T-helper 17 cell (primary cell): ENCODE data around the gene ADD3. TPM values are rescaled to one million over a fixed set of nuclear protein-coding genes. Genes with fewer than 3 reads are reported as not detected.

Source experiments
- ATAC-seq: fragments of 150-1000 bp; cut with Tn5 transposase; 2 replicates; pipeline ENCODE4 v1.10.0; 2021; ENCODE audit warnings: mild to moderate bottlenecking, moderate library complexity
- DNase-seq, 3 donors: peaks; one replicate each; pipeline versions ENCODE4 v3.0.0 to v3.0.0-alpha.2; 2020 to 2021
- H3K9me3 ChIP-seq: one replicate; pipeline ENCODE4 v1.7.0; 2013; ENCODE audit warnings: low read length, mild to moderate bottlenecking; ENCODE audit not compliant: control insufficient read depth, poor library complexity, severe bottlenecking
- H3K27ac Mint-ChIP-seq: one replicate; pipeline ENCODE4 v1.8.0; 2022; ENCODE audit warnings: mild to moderate bottlenecking, moderate library complexity, mixed read lengths
- H3K27me3 Mint-ChIP-seq: one replicate; pipeline ENCODE4 v1.8.0; 2022; ENCODE audit warnings: mixed read lengths
- H3K36me3 Mint-ChIP-seq: one replicate; pipeline ENCODE4 v1.8.0; 2022; ENCODE audit warnings: low read depth, mixed read lengths
- H3K4me1 Mint-ChIP-seq: one replicate; pipeline ENCODE4 v1.8.0; 2022; ENCODE audit warnings: mild to moderate bottlenecking, mixed read lengths
- H3K4me3 Mint-ChIP-seq: one replicate; pipeline ENCODE4 v1.8.0; 2022; ENCODE audit warnings: mild to moderate bottlenecking, moderate library complexity, mixed read lengths
- total RNA-seq, 4 donors: library from RNA in 2 of 4; stranded (reverse) in 2 of 4; gene quantifications; one replicate each; pipeline ENCODE4 v1.2.3 and lab custom pipeline; 2022 to 2026

ADD3 gene
- total RNA-seq (100 to 1,000 TPM; 343 to 351 TPM), total RNA-seq (lab: John Stamatoyannopoulos, UW) (430 to 518 reads per million in 2 donors)

- no peak within 1 kb of the TSS for H3K4me3 Mint-ChIP-seq
- ATAC-seq: peak; percentile 76
- no peaks in the 10 kb centered on the region for H3K27me3 Mint-ChIP-seq
- H3K27ac Mint-ChIP-seq: no peak within 1 kb of the TSS
- peaks cover 35% of the 10 kb centered on the region for H3K4me1 Mint-ChIP-seq
- peaks cover 3% of the 10 kb centered on the region for H3K36me3 Mint-ChIP-seq
- DNase-seq: peak; percentile 79 to 98 (median 96)
- H3K9me3 ChIP-seq: no peaks in the 10 kb centered on the region
These were observed at the start of gene ADD3 for GRCh38 chr10:110007701-110008517. Gene ADD3 (plus strand): TSS chr10:110007984. CDS start chr10:110100654, 92,670 bp downstream.

- Mint-ChIP-seq H3K27me3 (no peaks in the 10 kb centered on the region), H3K27ac (no peak overlapping the region), H3K4me3 (no peak overlapping the region), H3K4me1 (peaks cover 4% of the 10 kb centered on the region), H3K36me3 (no peaks in the 10 kb centered on the region)
- no peak for ATAC-seq
- no peaks in the 10 kb centered on the region for H3K9me3 ChIP-seq
- no peak for DNase-seq
These were observed 49.7 kb upstream of the ADD3 start for GRCh38 chr10:109958059-109958458.

GRCh38 chr10:109959259-109960145 lies 48.3 kb upstream of the ADD3 start:
- H3K36me3 Mint-ChIP-seq: no peaks in the 10 kb centered on the region
- DNase-seq (no peak), ATAC-seq (no peak)
- H3K4me1 Mint-ChIP-seq: peaks cover 3% of the 10 kb centered on the region
- no peak overlapping the region for H3K27ac Mint-ChIP-seq
- no peak overlapping the region for H3K4me3 Mint-ChIP-seq
- H3K27me3 Mint-ChIP-seq: peaks cover 5% of the 10 kb centered on the region
- H3K9me3 ChIP-seq: no peaks in the 10 kb centered on the region

GRCh38 chr10:109960682-109961081 lies 47.1 kb upstream of the ADD3 start:
- Mint-ChIP-seq H3K4me1 (peaks cover 3% of the 10 kb centered on the region), H3K36me3 (no peaks in the 10 kb centered on the region), H3K4me3 (no peak overlapping the region), H3K27ac (peak overlapping the region; percentile 27), H3K27me3 (peaks cover 5% of the 10 kb centered on the region)
- ATAC-seq: no peak
- no peak for DNase-seq
- H3K9me3 ChIP-seq: no peaks in the 10 kb centered on the region

GRCh38 chr10:109961174-109962001 lies 46.4 kb upstream of the ADD3 start:
- H3K27me3 Mint-ChIP-seq: peaks cover 5% of the 10 kb centered on the region
- no peak for ATAC-seq
- H3K4me3 Mint-ChIP-seq: no peak overlapping the region
- no peak for DNase-seq
- no peak overlapping the region for H3K27ac Mint-ChIP-seq
- H3K4me1 Mint-ChIP-seq: peaks cover 3% of the 10 kb centered on the region
- no peaks in the 10 kb centered on the region for H3K36me3 Mint-ChIP-seq
- no peaks in the 10 kb centered on the region for H3K9me3 ChIP-seq

- H3K27me3 Mint-ChIP-seq: peaks cover 5% of the 10 kb centered on the region
- no peaks in the 10 kb centered on the region for H3K9me3 ChIP-seq
- ATAC-seq (no peak), DNase-seq (no peak)
- no peaks in the 10 kb centered on the region for H3K36me3 Mint-ChIP-seq
- no peak overlapping the region for H3K27ac Mint-ChIP-seq
- H3K4me1 Mint-ChIP-seq: peaks cover 3% of the 10 kb centered on the region
- H3K4me3 Mint-ChIP-seq: no peak overlapping the region
These were observed 45.5 kb upstream of the ADD3 start for GRCh38 chr10:109962247-109962646.

- no peak overlapping the region for H3K27ac Mint-ChIP-seq
- no peak for ATAC-seq
- peaks cover 3% of the 10 kb centered on the region for H3K4me1 Mint-ChIP-seq
- peaks cover 5% of the 10 kb centered on the region for H3K27me3 Mint-ChIP-seq
- H3K36me3 Mint-ChIP-seq: no peaks in the 10 kb centered on the region
- DNase-seq: no peak
- H3K4me3 Mint-ChIP-seq: no peak overlapping the region
- no peaks in the 10 kb centered on the region for H3K9me3 ChIP-seq
These were observed 44.3 kb upstream of the ADD3 start for GRCh38 chr10:109963439-109963838.

GRCh38 chr10:109964318-109964717 lies 43.5 kb upstream of the ADD3 start:
- H3K36me3 Mint-ChIP-seq: no peaks in the 10 kb centered on the region
- H3K9me3 ChIP-seq: no peaks in the 10 kb centered on the region
- no peak overlapping the region for H3K27ac Mint-ChIP-seq
- ATAC-seq (no peak), DNase-seq (no peak)
- H3K27me3 Mint-ChIP-seq: peaks cover 12% of the 10 kb centered on the region
- no peak overlapping the region for H3K4me3 Mint-ChIP-seq
- H3K4me1 Mint-ChIP-seq: peaks cover 3% of the 10 kb centered on the region

GRCh38 chr10:109966961-109967738 lies 40.6 kb upstream of the ADD3 start:
- H3K27me3 Mint-ChIP-seq: peaks cover 22% of the 10 kb centered on the region
- DNase-seq: no peak
- no peak for ATAC-seq
- no peak overlapping the region for H3K4me3 Mint-ChIP-seq
- H3K4me1 Mint-ChIP-seq: peaks cover 6% of the 10 kb centered on the region
- H3K9me3 ChIP-seq: no peaks in the 10 kb centered on the region
- no peak overlapping the region for H3K27ac Mint-ChIP-seq
- no peaks in the 10 kb centered on the region for H3K36me3 Mint-ChIP-seq

- H3K9me3 ChIP-seq: no peaks in the 10 kb centered on the region
- Mint-ChIP-seq H3K27ac (no peak overlapping the region), H3K4me3 (no peak overlapping the region), H3K36me3 (no peaks in the 10 kb centered on the region), H3K4me1 (peaks cover 6% of the 10 kb centered on the region), H3K27me3 (peaks cover 25% of the 10 kb centered on the region)
- DNase-seq (no peak), ATAC-seq (no peak)
These were observed 40.1 kb upstream of the ADD3 start for GRCh38 chr10:109967739-109968088.

GRCh38 chr10:109968953-109969759 lies 38.6 kb upstream of the ADD3 start:
- no peak overlapping the region for H3K27ac Mint-ChIP-seq
- DNase-seq: no peak

More at GRCh38 chr10:109968953-109969759, 38.6 kb upstream of the ADD3 start:
- no peaks in the 10 kb centered on the region for H3K9me3 ChIP-seq
- no peak for ATAC-seq
- Mint-ChIP-seq H3K4me1 (peaks cover 3% of the 10 kb centered on the region), H3K27me3 (peaks cover 20% of the 10 kb centered on the region), H3K4me3 (no peak overlapping the region), H3K36me3 (no peaks in the 10 kb centered on the region)
